ENCODE results near the gene GOLGA6B. TPM values are rescaled to one million over a fixed set of nuclear protein-coding genes. Genes with fewer than 3 reads are reported as not detected.

The GOLGA6B gene, protein sequence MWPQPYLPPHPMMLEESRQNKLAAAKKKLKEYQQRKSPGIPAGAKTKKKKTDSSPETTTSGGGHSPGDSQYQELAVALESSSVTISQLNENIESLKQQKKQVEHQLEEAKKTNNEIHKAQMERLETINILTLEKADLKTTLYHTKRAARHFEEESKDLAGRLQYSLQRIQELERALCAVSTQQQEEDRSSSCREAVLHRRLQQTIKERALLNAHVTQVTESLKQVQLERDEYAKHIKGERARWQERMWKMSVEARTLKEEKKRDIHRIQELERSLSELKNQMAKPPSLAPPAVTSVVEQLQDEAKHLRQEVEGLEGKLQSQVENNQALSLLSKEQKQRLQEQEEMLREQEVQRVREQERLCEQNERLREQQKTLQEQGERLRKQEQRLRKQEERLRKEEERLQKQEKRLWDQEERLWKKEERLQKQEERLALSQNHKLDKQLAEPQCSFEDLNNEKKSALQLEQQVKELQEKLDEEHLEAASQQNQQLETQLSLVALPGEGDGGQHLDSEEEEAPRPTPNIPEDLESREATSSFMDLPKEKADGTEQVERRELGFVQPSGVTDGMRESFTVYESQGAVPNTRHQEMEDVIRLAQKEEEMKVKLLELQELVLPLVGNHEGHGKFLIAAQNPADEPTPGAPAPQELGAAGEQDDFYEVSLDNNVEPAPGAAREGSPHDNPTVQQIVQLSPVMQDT
- not detected in 2 replicates for total RNA-seq

DNA sequence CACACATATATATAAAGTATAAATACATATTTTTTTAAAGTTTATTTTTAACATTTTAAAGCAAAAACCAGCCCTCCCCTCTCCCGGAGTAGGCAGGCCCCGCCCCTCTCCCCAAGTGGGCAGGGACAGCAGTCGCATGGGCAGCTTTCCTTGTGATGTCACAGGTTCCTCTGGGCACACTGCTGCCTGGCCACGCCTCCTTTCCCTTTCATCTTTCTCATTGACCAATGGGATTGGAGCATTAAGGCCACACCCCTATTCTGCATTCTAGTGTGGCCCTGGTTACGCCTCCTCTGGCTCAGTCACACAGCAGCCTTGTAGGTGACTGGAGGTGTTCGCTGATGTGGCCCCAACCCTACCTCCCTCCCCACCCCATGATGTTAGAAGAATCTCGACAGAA is at the start of gene GOLGA6B:
Gene GOLGA6B, plus strand, starts transcription at position 301 of the 400 bp plus-strand sequence. Its CDS starts 41 bp downstream, at position 342.

DNA sequence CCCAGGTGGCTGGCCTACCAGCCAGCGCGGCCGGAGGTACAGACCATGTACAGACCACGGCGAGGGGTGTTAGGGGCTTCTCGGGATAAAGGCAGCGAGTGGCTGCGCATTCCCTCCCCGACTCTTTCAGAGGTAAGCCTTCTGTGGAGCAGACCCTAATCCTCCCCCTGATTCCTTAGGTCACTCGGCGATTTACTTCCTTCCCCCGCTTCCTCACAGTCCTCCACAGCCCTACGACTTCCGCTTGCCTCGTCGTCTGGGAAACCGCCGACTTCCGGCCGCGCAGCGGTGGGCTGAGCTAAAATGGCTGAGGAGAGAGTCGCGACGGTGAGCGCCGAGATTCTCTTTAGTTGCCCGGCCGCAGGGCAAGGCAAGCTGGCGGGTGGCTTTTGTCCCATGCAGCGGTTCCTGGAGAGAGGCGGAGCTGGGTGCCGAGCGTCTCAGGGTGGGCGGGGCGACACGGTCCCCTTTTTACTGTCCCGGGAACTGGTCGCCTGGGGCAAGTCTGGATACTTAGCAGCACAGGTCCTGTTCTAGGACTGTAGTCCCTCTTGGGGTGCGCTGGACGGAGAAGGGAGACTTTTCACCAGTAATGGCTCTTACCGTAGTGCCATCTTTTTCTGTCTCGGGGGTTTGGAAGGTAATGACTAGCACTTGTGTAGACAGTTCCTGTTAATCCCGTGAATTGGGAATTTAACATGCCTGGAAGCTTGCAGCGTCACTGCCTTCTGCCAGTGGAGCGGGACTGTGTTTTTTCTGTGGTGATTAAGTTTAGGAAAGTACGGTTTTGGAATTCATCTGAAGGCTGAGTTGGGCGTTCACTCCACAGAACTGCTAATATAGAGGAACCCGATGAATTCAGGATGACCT is 31.7 kb downstream of the GOLGA6B start, which contains the start of the genes BBS4 and HIGD2B:
Gene BBS4, plus strand, starts transcription at position 283 of the 870 bp plus-strand sequence. Its CDS starts 21 bp downstream, at position 304.
Gene HIGD2B, minus strand, starts transcription at position 258 of the 870 bp plus-strand sequence. CDS start 9,808 bp downstream, outside the sequence.

Other genes with a start within 250 kb of the GOLGA6B start
- gene ARIH1, start 180.4 kb upstream of the GOLGA6B start, total RNA-seq: 27.3 and 36.9 TPM in 2 replicates
- not detected in 2 replicates for gene HIGD2B, start 31.5 kb downstream of the GOLGA6B start, total RNA-seq
- gene BBS4, start 31.5 kb downstream of the GOLGA6B start, total RNA-seq: 21.4 and 23.8 TPM in 2 replicates
- gene ADPGK, start 129.1 kb downstream of the GOLGA6B start, total RNA-seq: 61.9 and 78.5 TPM in 2 replicates